SK-N-SH (cell line): ENCODE results near the gene ENTREP3.

ENCODE experiments used
- CHD2 ChIP-seq: fragments of 150-350 bp; IDR thresholded peaks from 2 replicates; pipeline ENCODE4 v1.6.1; 2018; ENCODE audit warnings: low read length; ENCODE audit not compliant: partially characterized antibody
- CTCF ChIP-seq: fragments of 200-600 bp; sonication (generic); IDR thresholded peaks from 2 replicates; pipeline ENCODE4 v1.6.1; 2017; ENCODE audit warnings: antibody characterized with exemption, mild to moderate bottlenecking, moderate library complexity
- RAD21 ChIP-seq: IDR thresholded peaks from 2 replicates; pipeline ENCODE4 v1.6.1; 2012; ENCODE audit warnings: mild to moderate bottlenecking, low read length
- SIN3A ChIP-seq: IDR thresholded peaks from 2 replicates; pipeline ENCODE4 v1.6.1; 2012; ENCODE audit warnings: low read depth, mild to moderate bottlenecking, low read length, moderate library complexity, borderline replicate concordance

- no peak for TF ChIP-seq SIN3A
- no peak for TF ChIP-seq CHD2
- no peak for TF ChIP-seq RAD21
- TF ChIP-seq CTCF, result no peak
Observed at GRCh38 chr1:155287987-155288543, 32.8 kb upstream of the ENTREP3 start.
